H1 (cell line): ENCODE results near the gene BRD7.

Experiments
- CEBPB ChIP-seq: IDR thresholded peaks from 2 replicates; pipeline ENCODE4 v1.6.1; 2012; ENCODE audit warnings: low read depth, low read length
- CHD2 ChIP-seq: IDR thresholded peaks from 2 replicates; pipeline ENCODE4 v1.6.1; 2012; ENCODE audit warnings: low read length, improper control_type of control experiment
- CTCF ChIP-seq, 3 experiments: IDR thresholded peaks; 1 replicate in 2 of 3; 2 replicates in 1 of 3; pipeline versions ENCODE4 v1.5.1 to v1.6.1; 2011; ENCODE audit warnings: low read length in 3 of 3, mild to moderate bottlenecking in 3 of 3, inconsistent platforms in 2 of 3, low read depth in 1 of 3, moderate library complexity in 1 of 3; ENCODE audit not compliant: insufficient read depth in 1 of 3; ENCODE audit errors: control extremely low read depth in 1 of 3
- EZH2 ChIP-seq: fragments of 200-600 bp; sonication (generic); IDR thresholded peaks from 2 replicates; pipeline ENCODE4 v1.7.1; 2012; ENCODE audit warnings: low read depth, mild to moderate bottlenecking, moderate library complexity, low read length, inconsistent platforms; ENCODE audit not compliant: severe bottlenecking
- GTF2F1 ChIP-seq: IDR thresholded peaks from 2 replicates; pipeline ENCODE4 v1.6.1; 2012; ENCODE audit warnings: low read depth, low read length, improper control_type of control experiment, borderline replicate concordance
- JUND ChIP-seq: IDR thresholded peaks from 2 replicates; pipeline ENCODE4 v1.6.1; 2011; ENCODE audit warnings: mild to moderate bottlenecking, improper control_type of control experiment, low read length
- MAFK ChIP-seq: IDR thresholded peaks from 2 replicates; pipeline ENCODE4 v1.6.1; 2012; ENCODE audit warnings: low read depth, mild to moderate bottlenecking, improper control_type of control experiment, low read length
- MAX ChIP-seq: IDR thresholded peaks from 2 replicates; pipeline ENCODE4 v1.6.1; 2012; ENCODE audit warnings: inconsistent platforms
- POLR2A ChIP-seq, 2 experiments: IDR thresholded peaks; 1 replicate in 1 of 2; 2 replicates in 1 of 2; pipeline ENCODE4 v1.6.1; 2011; ENCODE audit warnings: low read depth in 2 of 2, low read length in 2 of 2, mild to moderate bottlenecking in 2 of 2; ENCODE audit errors: control extremely low read depth in 1 of 2
- SIX5 ChIP-seq: IDR thresholded peaks from 2 replicates; pipeline ENCODE4 v1.6.1; 2011; ENCODE audit warnings: mild to moderate bottlenecking, low read depth, low read length
- YY1 ChIP-seq: IDR thresholded peaks from 2 replicates; pipeline ENCODE4 v1.6.1; 2011; ENCODE audit warnings: low read depth, mild to moderate bottlenecking, low read length
- TF ChIP-seq, protein P1 (sequence below): IDR thresholded peaks from 2 replicates; pipeline ENCODE4 v1.6.1; 2011; ENCODE audit warnings: low read depth, mild to moderate bottlenecking, low read length; ENCODE audit not compliant: insufficient read depth

DNA sequence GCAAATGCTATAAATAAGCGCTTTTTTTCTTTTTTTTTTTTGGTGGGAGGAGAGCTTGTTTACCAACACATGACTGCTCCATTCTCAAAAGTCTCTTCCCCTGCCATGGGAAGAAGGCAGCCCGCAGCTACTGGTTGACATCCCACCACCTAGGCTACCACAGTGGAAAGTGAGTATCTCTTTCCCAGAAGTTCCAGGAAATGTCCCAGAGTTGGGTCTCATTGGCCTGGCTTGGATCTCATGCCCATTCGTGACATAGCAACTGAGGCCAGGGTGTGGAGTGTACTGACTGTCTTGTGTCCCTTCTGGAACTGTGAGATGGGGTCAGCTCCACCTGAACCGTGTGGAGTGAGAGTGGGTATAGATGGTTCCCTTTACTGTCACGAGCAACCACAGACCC is 29.5 kb upstream of the BRD7 start:
- TF ChIP-seq CEBPB (no peak), MAFK (no peak), MAX (no peak), CTCF (IDR thresholded peaks at IDR 0.05; ENCODE audit: control extremely low read depth in 1 of 3, insufficient read depth in 1 of 3, low read depth in 1 of 3, low read length in 3 of 3) (no peak), YY1 (no peak), POLR2A (IDR thresholded peaks at IDR 0.05; ENCODE audit: control extremely low read depth in 1 of 2, low read depth in 2 of 2, low read length in 2 of 2) (no peak), CHD2 (no peak), JUND (no peak), GTF2F1 (no peak), SIX5 (no peak), EZH2 (no peak)
- TF ChIP-seq, protein P1, sequence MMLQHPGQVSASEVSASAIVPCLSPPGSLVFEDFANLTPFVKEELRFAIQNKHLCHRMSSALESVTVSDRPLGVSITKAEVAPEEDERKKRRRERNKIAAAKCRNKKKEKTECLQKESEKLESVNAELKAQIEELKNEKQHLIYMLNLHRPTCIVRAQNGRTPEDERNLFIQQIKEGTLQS, result no peak
